SK-N-MC (cell line): ENCODE results near the gene ABCB6.

Experiments
- EZH2 ChIP-seq: fragments of 200-600 bp; sonication (generic); IDR thresholded peaks from one replicate; pipeline ENCODE4 v1.6.1; 2017; ENCODE audit warnings: antibody characterized with exemption
- POLR2AphosphoS5 ChIP-seq: IDR thresholded peaks from 2 replicates; pipeline ENCODE4 v1.6.1; 2012; ENCODE audit warnings: mild to moderate bottlenecking, low read depth, low read length, borderline replicate concordance

DNA sequence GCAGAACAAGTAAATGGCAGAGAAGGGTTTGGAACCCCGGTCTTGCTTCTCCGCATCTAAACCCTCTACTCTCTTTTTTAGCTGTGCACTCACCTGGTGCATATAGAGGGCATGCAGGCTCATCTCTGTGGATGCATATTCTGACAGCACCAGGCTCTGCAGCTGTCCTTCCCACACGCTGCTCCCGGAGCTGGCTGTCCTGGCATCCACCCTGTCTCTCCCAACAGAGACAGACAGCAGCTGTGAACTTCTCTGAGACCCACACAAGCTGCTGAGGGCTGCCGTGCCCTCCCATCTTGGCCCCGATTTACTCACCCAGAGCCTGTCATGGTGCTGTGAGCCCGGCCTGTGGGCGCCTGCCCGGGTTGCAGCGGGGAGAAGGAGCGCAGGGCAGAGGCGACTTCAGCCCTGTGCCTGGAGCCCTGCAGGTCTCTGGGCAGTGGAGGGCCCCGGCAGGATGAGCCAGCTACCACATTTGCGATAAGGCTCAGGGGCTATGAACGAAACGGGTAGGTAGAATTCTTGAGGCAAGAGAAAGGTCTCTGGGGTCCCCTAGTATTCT, 3.3 kb upstream of the ABCB6 start:
- no peak for TF ChIP-seq EZH2
- TF ChIP-seq POLR2AphosphoS5 = no peak
